Upper lobe of left lung (tissue), 6 donors: ENCODE measurements around the gene MAP3K14. TPM values are rescaled to one million over a fixed set of nuclear protein-coding genes. Genes with fewer than 3 reads are reported as not detected.
A peak's percentile ranks its signal among the peaks of the same experiment; 100 is the strongest.

ENCODE experiments used
- ATAC-seq, 2 donors: fragments of 200-7000 bp; cut with Tn5 transposase; one replicate each; pipeline ENCODE4 v1.9.1; 2022; ENCODE audit warnings: mild to moderate bottlenecking in 2 of 2, moderate library complexity in 2 of 2; ENCODE audit not compliant: low FRiP score in 2 of 2
- DNase-seq, 2 donors: peaks; one replicate each; pipeline ENCODE4 v3.0.0-alpha.2; 2019 to 2020
- H3K27ac ChIP-seq, 4 donors: fragments of 200-600 bp; sonication (generic); one replicate each; pipeline ENCODE4 v1.5.1; 2016 to 2019
- H3K27me3 ChIP-seq, 4 donors: fragments of 200-600 bp; sonication (generic); one replicate each; pipeline ENCODE4 v1.5.1; 2017 to 2019
- H3K36me3 ChIP-seq, 4 donors: fragments of 200-600 bp; sonication (generic); one replicate each; pipeline ENCODE4 v1.5.1; 2016 to 2019
- H3K4me1 ChIP-seq, 4 donors: fragments of 200-600 bp; sonication (generic); one replicate each; pipeline ENCODE4 v1.5.1; 2018 to 2019
- H3K4me3 ChIP-seq, 4 donors: fragments of 200-600 bp; sonication (generic); one replicate each; pipeline ENCODE4 v1.5.1; 2017 to 2019; ENCODE audit warnings: mild to moderate bottlenecking in 2 of 4, moderate library complexity in 1 of 4
- H3K9me3 ChIP-seq, 4 donors: fragments of 200-600 bp; sonication (generic); one replicate each; pipeline ENCODE4 v1.5.1; 2018 to 2019
- CTCF ChIP-seq, 6 experiments: fragments of 450-650 bp in 4 of 6; fragments of 200-600 bp in 2 of 6; sonication (generic) in 2 of 6; IDR thresholded peaks; one replicate each; pipeline ENCODE4 v1.5.1; 2016 to 2019; ENCODE audit warnings: antibody characterized with exemption in 6 of 6
- EP300 ChIP-seq, 4 donors: sonication (generic); formaldehyde crosslinking; IDR thresholded peaks; one replicate each; pipeline ENCODE4 v1.5.1; 2017; ENCODE audit warnings: antibody characterized with exemption in 4 of 4, control low read depth in 2 of 4
- POLR2A ChIP-seq, 4 donors: fragments of 450-650 bp; IDR thresholded peaks; one replicate each; pipeline ENCODE4 v1.5.1; 2016 to 2017; ENCODE audit warnings: antibody characterized with exemption in 4 of 4, mild to moderate bottlenecking in 2 of 4
- POLR2AphosphoS5 ChIP-seq, 2 donors: sonication (generic); formaldehyde crosslinking; IDR thresholded peaks; one replicate each; pipeline ENCODE4 v1.5.1; 2017; ENCODE audit warnings: antibody characterized with exemption in 2 of 2
- WGBS, 2 donors: methylation state at CpG; one replicate each; pipeline ENCODE4 v1.1.5; 2017 to 2018; 5-methylcytosine and 5-hydroxymethylcytosine counted together
- total RNA-seq, 6 donors: library from RNA; depleted of rRNA in 4 of 6; stranded (reverse); fragments of >200 nt in 4 of 6; gene quantifications; one replicate each; pipeline versions ENCODE4 v1.1.0 to v1.2.1, GENCODE V29; 2016 to 2021
- donor health status: DM: no; HTN: no; CAD: no; lungs with moderate emphysema.
- donor health status: DM: no; HTN: yes; CAD: no; lungs with severe emphysema.

Gene MAP3K14
- 10 to 100 TPM; 11.4 to 17.8 (median 13.5) TPM for total RNA-seq

DNA sequence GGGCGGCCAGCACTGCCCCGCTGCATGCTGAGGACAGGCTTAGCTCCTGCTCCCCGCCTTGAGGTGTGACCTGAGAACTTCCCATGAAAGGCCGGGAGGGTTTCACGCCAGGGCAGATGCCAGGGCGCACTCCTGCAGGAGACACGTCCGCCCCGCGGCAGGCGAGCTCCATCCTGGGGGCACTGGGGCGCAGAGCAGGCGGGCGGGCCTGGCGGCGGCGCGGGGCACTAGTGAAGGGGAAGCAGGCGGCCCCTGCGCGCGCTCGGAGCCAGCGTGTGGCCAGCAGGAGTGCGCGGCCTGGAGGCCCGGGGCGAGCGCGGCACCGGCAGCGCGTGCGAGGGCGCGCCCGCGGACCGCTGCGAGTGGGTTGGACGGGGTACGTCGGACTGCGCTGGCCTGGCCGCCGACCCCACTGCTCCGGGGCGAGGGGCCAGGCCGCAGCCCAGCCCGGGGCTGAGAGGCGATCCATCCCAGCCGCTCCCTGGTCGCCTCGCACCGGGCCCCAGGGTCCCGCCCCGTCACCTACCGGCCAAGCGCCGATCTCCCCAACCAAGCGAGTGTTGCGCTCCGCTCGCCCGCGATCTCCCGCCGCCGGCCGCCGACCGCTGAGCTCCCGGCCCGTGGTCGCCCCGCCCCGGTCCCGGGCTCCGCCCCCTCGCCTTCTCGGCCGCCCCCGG, at the start of gene MAP3K14:
MAP3K14 (minus strand) TSS at position 587 of the 677 bp plus-strand sequence. CDS start 26,275 bp downstream, outside the sequence.
- DNase-seq = peak; percentile 78 to 96
- ATAC-seq = peak; percentile 16 to 74
- peak within 1 kb of the TSS; percentile 93 to 99 (median 96) for H3K27ac ChIP-seq
- H3K4me3 ChIP-seq = peak within 1 kb of the TSS; percentile 80 to 94 (median 86)
- no peaks in the 10 kb centered on the region for H3K36me3 ChIP-seq
- TF ChIP-seq CTCF (IDR thresholded peaks at IDR 0.05) (peak in 5 of 6 experiments; percentile 29 to 83 (median 56)), POLR2A (IDR thresholded peaks at IDR 0.05) (peak in 3 of 4 donors; percentile 96 to 99 (median 98)), POLR2AphosphoS5 (IDR thresholded peaks at IDR 0.05) (peak in 1 of 2 donors; percentile 80), EP300 (IDR thresholded peaks at IDR 0.05) (no peak)
- peaks cover 60 to 83% (median 72%) of the 10 kb centered on the region in 4 donors for H3K4me1 ChIP-seq
- no peaks in the 10 kb centered on the region for H3K9me3 ChIP-seq
- no peaks in the 10 kb centered on the region for H3K27me3 ChIP-seq
- 0 to 1% methylated on average over 19 to 26 of the region's 83 CpGs for WGBS, 2 donors

GRCh38 chr17:45366049-45366448, 49.2 kb upstream of the MAP3K14 start:
- H3K9me3 ChIP-seq = no peaks in the 10 kb centered on the region
- no peaks in the 10 kb centered on the region for H3K27me3 ChIP-seq
- H3K27ac ChIP-seq = no peak overlapping the region
- no peak overlapping the region for H3K4me3 ChIP-seq
- H3K4me1 ChIP-seq = peaks cover 0 to 9% (median 4%) of the 10 kb centered on the region in 4 donors
- no peaks in the 10 kb centered on the region for H3K36me3 ChIP-seq
- WGBS, 2 donors = 76 to 86% methylated on average over 3 of the region's 3 CpGs
- ATAC-seq (no peak), DNase-seq (no peak)
- no peak for TF ChIP-seq POLR2AphosphoS5 (IDR thresholded peaks at IDR 0.05)
- no peak for TF ChIP-seq CTCF (IDR thresholded peaks at IDR 0.05)
- no peak for TF ChIP-seq POLR2A (IDR thresholded peaks at IDR 0.05)
- TF ChIP-seq EP300 (IDR thresholded peaks at IDR 0.05) = no peak

- WGBS, 2 donors = 73 to 79% methylated on average over 15 to 17 of the region's 17 CpGs
- no peak for ATAC-seq
- TF ChIP-seq EP300 (IDR thresholded peaks at IDR 0.05) = no peak
- no peak for TF ChIP-seq CTCF (IDR thresholded peaks at IDR 0.05)
- TF ChIP-seq POLR2AphosphoS5 (IDR thresholded peaks at IDR 0.05) = no peak
- no peak for TF ChIP-seq POLR2A (IDR thresholded peaks at IDR 0.05)
- no peak for DNase-seq
- Histone ChIP-seq H3K27me3 (no peaks in the 10 kb centered on the region), H3K27ac (no peak overlapping the region), H3K4me1 (no peaks in the 10 kb centered on the region), H3K9me3 (no peaks in the 10 kb centered on the region), H3K36me3 (no peaks in the 10 kb centered on the region), H3K4me3 (no peak overlapping the region)
Measured at GRCh38 chr17:45364531-45365390, 47.9 kb upstream of the MAP3K14 start.

GRCh38 chr17:45363498-45363897, 46.7 kb upstream of the MAP3K14 start:
- no peak overlapping the region for H3K27ac ChIP-seq
- H3K4me1 ChIP-seq = no peaks in the 10 kb centered on the region
- no peaks in the 10 kb centered on the region for H3K36me3 ChIP-seq
- TF ChIP-seq POLR2A (IDR thresholded peaks at IDR 0.05) (no peak), POLR2AphosphoS5 (IDR thresholded peaks at IDR 0.05) (no peak), EP300 (IDR thresholded peaks at IDR 0.05) (no peak), CTCF (IDR thresholded peaks at IDR 0.05) (no peak)
- no peak for DNase-seq
- no peaks in the 10 kb centered on the region for H3K27me3 ChIP-seq
- H3K9me3 ChIP-seq = no peaks in the 10 kb centered on the region
- ATAC-seq = no peak
- no peak overlapping the region for H3K4me3 ChIP-seq
- 84 to 96% methylated on average over 3 of the region's 3 CpGs for WGBS, 2 donors
